ENCODE data around the gene WAC.
A peak's percentile ranks its signal among the peaks of the same experiment; 100 is the strongest.

The WAC gene

DNA sequence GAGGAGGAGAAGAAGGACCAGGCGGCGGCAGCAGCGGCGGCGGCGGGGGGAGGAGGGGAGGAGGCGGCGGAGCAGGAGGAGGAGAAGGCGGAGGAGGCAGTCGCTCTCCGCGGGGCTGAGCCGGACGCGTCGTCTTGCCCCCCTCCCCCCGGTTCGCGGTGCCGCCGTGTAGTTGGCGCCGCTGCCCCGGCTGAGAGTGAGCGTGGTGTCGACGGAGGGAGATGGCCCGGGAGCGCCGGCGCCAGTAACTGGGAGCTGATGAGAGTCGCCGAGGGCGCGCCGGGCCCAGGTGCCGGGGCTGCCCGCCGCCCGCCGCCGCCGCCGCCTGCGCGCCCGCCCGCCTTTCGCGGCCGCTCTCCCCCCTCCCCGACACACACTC lies 257 bp downstream of the WAC start:
- DNase-seq, result no peak

- DNase-seq, result peak; percentile 31
Observed at GRCh38 chr10:28533571-28534304, 820 bp downstream of the WAC start.

DNA sequence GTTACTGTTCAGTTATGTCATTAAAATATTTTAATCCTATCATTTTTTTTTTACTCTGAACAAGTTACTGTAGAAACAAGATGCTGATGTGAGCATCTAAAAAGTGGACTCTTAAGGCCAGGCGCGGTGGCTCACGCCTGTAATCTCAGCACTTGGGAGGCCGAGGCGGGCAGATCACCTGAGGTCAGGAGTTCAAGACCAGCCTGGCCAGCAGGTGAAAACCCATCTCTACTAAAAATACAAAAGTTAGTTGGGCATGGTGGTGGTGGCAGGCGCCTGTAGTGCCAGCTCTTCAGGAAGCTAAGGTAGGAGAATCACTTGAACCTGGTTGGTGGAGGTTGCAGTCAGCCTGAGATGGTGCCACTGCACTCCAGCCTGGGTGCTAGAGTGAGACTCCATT lies 2.9 kb downstream of the WAC start:
- DNase-seq, result no peak

- no peak for DNase-seq
Observed at GRCh38 chr10:28538595-28538994, 5.7 kb downstream of the WAC start.

- no peak for DNase-seq
Observed at GRCh38 chr10:28540145-28540544, 7.2 kb downstream of the WAC start.

DNA sequence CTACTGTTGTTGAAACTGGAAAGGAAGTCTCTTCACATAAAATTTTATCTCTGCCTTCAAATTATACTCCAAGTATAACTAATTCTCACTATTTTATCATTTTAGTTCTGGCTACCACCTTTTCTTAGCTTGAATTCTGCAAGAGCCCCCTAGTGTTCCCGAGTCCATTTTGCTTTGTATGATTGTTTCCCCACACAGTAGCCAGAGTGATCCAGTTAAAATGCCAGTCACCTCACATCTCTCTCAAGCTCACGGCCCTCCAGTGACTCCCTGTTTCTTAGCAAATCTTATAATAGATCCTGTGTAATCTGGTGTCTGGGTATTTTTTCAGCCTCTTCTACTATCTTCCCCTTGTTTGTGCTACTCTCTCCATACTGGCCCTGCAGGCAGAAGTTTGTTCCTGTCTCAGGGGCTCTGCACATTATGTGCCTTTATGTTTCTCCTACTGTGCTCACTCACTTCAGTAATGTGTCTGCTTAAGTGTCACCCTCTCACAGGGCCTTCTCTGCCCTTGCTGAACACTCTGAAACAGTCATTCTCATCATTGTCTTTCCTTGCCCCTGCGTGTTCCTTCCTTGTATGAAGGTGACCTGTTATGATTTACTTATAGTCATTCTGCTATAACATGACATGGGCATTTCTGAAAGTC lies 8.9 kb downstream of the WAC start:
- no peak for DNase-seq

DNA sequence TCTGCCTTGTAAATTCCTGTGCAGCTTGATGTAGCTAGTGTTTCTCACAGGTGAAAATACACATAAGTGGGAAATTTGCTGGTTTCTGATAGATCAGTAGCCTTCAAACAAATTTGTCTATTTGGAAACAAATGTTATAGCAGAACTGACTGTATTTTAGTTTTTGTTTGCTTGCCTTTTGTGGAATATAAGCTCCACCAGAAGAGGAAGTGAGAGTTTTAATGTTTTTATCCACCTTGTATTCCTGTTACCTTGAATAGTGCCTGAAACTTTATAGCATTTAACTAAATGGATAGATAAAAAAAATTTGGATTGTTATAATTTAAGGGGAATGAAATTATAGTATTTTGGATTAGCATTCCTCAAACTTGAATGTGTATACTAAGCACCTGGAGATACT lies 9.8 kb downstream of the WAC start:
- DNase-seq, result no peak

DNA sequence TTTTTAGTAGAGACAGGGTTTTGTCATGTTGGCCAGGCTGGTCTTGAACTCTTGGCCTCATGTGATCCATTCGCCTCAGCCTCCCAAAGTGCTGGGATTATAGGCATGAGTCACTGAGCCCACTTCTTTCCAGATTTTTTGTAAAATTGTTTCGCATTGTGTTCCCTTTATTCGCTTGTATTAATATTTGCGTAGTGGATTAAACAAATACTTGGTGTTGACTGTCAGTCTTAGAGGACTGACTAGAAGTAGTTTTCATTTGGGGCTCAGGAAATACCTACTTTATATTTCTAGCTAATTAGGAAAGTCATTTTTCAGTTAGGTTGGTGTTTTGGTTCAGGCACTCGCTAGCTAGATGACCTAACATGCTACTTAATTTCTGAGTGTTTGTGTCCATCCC lies 11.1 kb downstream of the WAC start:
- no peak for DNase-seq

GRCh38 chr10:28545967-28546644 lies 13.2 kb downstream of the WAC start:
- no peak for DNase-seq

DNA sequence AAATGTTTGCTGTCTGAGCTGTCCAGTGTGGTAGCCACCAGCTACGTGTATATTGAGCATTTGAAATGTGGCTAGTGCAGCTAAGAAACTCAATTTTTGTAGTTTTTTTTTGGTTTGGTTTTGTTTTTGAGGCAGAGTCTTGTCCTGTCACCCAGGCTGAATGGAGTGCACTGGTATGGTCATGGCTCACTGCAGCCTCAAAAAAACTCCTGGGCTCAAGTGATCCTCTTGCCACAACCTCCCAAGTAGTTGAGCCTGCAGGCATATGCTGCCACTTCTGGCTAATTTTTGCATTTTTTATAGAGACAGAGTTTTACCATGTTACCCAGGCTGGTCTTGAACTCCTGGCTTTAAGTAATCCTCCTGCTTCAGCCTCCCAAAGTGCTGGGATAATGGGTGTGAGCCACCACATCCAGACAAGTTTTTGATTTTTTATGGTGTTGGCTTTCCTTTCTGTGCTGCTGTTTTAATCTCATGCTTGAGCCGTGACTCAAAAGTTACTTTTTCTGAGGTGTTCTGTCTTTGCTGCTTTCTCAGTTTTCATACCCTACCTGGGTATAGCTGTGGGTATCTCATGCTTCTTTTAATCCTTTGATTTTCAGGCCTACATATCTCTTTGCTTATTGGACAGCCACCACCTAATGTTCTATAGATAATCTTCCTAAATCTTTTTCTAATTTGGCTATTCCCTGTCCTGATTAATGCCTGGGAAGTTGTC lies 16.0 kb downstream of the WAC start:
- DNase-seq, result no peak

- no peak for DNase-seq
Observed at GRCh38 chr10:28551086-28551485, 18.2 kb downstream of the WAC start.

- DNase-seq, result no peak
Observed at GRCh38 chr10:28552775-28553174, 19.9 kb downstream of the WAC start.

GRCh38 chr10:28554009-28554408 lies 21.1 kb downstream of the WAC start:
- no peak for DNase-seq

DNA sequence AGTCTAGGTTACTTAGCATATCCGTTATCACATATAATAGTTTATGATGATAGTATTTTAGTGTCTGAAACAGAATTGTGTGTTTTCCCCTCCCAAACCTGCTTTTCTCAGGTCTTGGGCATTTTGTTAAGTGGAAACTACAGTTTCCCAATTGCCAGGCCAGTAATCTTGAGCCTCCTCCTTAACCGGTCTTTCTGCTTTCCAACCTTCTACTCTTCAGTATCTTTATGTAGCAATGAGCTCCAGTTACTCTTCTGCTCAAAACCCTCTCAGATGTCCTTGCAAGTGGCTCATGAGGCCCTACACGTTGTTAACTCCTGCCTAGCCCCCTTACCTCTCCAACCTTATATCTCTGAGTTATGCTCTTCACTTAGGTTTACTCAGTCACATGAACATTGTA lies 22.0 kb downstream of the WAC start:
- no peak for DNase-seq

DNA sequence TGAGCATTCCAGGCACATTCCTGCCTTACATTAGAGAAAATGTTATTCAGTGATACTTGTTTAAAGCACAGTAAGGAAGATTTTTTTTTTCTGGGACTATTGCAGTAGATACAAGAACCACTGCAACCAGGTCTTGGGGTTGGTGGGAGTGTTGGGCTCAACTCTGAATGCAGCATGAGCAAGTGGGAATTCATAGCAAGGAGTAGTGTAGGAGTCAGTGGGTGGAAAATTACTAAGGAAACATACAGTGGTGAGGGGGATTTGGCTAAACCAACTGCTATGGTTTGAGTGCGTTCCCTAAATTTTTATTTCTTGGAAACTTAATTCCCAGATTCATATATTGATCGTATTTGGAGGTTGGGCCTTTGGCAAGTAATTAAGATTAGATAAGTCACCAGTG lies 22.4 kb downstream of the WAC start:
- DNase-seq, result no peak

- no peak for DNase-seq
Observed at GRCh38 chr10:28556142-28556541, 23.2 kb downstream of the WAC start.

DNA sequence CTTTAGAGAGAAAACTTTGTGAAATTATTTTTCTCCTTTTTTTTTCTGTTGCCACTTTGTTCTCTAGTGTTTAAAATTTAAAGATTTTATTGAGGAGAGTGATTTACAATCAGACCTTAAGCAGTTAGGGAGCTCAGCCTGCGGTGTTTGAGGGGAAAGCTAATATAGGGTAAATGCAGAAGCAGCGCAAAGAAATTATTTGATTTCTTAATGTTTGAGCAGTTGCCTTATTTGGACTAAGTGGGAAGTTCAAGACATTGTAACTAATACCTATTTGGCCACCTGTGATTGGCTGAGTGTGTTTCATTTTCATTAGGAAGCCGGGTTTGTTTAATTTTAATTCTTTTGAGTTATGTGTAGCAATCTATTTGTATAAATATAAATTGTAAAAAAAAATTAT lies 25.3 kb downstream of the WAC start:
- DNase-seq, result no peak

- DNase-seq, result no peak
Observed at GRCh38 chr10:28558923-28559508, 26.1 kb downstream of the WAC start.

GRCh38 chr10:28559618-28560017 lies 26.7 kb downstream of the WAC start:
- no peak for DNase-seq

DNA sequence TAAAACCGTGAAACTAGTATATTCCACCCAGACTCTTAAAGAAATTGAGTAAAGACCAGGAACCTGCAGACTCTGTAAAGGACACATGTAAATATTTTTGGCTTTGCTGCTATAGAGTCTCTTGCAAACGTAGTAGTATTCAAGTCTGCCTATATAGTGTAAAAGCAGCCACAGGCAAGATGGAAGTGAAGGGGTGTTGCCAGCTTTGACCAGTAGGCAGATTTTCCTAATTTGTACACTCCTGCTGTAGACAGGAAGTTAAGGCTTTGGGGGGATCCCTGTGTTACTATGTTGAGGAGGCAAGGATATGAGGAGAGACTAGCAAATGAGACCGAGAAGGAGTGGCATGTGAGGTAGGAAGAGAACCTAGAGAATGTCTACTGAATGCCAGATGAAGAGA lies 27.7 kb downstream of the WAC start:
- no peak for DNase-seq

- no peak for DNase-seq
Observed at GRCh38 chr10:28561531-28561930, 28.6 kb downstream of the WAC start.

- DNase-seq, result no peak
Observed at GRCh38 chr10:28564905-28565304, 32.0 kb downstream of the WAC start.

DNA sequence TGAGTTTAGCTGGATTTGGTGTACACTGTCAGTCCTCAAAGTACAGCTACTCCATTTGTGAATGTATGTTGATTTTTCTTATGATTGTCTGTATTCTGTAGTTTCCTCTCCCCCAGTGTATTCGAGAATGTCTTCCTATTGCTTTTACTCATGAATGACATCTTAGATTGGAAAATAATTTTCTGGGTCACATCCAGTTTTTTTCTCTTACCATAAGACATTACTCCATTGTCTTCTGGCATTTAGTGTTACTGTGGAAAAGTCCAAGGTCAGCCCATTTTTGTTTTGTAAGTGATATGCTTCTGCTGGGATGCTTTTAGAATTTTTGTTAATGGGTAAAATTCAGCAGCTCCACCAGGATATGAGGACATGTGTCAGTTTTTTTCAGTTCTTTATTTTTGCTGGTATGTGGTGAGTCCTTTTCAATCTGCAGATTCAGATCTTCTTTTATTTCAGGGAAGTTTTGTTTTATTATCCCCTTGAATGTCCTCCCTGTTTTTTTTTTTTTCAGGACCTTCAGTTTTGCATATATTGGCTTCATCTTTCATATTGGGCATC lies 33.6 kb downstream of the WAC start:
- DNase-seq, result no peak
